Stimulated activated CD8-positive, alpha-beta memory T cell treated with anti-CD3 and anti-CD28 coated beads, Interleukin-7, amount 100 ng/mL, for 48 hours (primary cell): ENCODE data around the gene CELF6.

ENCODE experiments used
- DNase-seq, 2 donors: peaks; one replicate each; pipeline ENCODE4 v3.0.0-alpha.2; 2020; ENCODE audit warnings: low read depth in 1 of 2; ENCODE audit errors: extremely low read depth in 1 of 2

The CELF6 gene

DNA sequence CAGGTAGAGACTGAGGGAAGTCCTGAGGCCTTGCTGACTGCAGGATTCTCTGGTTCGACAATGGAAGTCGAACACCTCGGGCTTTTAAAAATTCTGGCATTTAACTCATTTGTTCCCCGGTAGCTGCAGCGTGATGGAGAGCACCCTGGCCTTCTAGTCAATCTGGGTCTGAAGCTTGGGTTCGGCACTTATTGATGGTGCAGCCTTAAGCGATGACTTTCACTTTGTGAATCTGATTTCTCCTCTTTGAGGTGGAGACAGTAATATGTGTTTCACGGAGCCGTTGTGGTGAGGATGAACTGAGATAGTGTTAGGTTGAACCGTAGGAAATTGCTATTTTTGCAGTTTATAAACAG, 47.0 kb downstream of the CELF6 start:
- no peak for DNase-seq

DNA sequence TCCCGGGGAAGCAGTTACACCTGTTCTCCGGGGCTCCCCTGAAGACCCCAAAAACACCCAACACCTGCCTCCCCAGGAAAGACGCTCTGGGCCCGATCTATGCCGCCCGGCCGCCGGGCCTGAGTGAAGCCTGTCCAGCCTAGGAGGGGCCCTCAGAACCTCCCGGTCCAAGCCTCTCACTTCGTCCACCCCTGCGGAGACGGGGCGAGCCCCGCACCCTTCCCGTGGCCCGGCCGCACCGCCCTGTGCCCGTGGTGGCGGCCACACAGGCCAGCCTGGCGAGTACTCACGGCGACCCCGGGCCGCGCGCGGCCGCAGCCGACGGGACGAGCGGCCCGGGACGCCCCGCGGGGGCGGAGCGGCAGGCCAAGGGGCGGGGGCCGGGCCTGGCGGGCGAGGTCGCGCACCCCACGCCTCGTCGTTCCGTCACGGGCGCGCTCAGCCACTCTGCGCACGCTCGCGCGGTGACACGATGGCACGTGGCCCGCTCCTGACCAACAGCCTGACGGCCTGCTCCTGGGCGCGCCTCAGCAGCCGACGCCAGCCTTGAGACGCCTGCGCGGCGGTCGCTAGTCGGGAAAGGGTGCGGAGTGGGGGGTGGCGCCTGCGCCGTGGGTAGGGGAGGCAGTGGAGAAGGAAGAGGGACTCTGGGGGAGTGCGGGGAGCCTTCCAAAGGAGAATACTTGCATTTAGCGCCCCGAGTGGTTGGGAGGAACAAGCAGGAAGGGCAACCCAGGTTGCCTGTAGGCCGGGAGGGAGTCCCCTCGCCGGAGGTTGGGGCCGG, 47.6 kb downstream of the CELF6 start, which contains the start of gene PARP6:
Gene PARP6 (minus strand): TSS at position 342 of the 784 bp plus-strand sequence. CDS start 5,077 bp downstream, outside the sequence.
- peak; percentile 99 for DNase-seq

DNA sequence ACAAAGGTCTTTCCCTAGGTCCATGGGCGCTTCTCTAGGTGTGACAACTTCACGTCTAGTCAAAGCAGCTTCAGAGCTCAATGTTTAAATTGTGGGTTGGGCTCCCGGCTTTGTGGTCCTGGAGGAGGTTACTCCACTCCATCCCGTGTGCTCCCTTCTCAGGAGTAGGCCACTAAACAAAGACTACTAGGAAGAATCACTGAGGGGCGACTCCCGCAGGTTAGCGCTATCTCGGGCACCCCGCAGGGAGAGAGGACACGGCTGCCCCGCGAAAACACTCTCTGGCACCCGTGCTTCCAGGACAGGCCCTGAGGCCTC, 48.1 kb downstream of the CELF6 start:
- DNase-seq, result no peak

GRCh38 chr15:72271221-72271620, 48.7 kb downstream of the CELF6 start:
- DNase-seq, result no peak

DNA sequence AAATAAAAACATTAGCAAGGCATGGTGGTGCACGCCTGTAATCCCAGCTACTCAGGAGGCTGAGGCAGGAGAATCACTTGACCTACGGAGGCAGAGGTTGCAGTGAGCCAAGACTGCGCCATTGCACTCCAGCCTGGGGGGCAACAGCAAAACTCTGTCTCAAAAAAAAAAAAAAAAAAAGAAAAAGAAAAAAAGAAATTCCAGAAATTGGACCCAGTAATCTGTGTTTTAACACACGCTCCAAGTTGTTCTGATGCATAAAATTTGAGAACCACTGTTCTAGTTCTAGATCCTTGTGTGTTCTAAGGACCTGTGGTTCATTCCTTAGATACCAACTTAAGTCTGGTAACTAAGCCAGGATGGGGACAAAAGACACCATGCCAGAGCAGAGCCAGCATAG, 50.2 kb downstream of the CELF6 start:
- DNase-seq, result no peak

- DNase-seq, result no peak
Observed at GRCh38 chr15:72265031-72265430, 54.9 kb downstream of the CELF6 start.

DNA sequence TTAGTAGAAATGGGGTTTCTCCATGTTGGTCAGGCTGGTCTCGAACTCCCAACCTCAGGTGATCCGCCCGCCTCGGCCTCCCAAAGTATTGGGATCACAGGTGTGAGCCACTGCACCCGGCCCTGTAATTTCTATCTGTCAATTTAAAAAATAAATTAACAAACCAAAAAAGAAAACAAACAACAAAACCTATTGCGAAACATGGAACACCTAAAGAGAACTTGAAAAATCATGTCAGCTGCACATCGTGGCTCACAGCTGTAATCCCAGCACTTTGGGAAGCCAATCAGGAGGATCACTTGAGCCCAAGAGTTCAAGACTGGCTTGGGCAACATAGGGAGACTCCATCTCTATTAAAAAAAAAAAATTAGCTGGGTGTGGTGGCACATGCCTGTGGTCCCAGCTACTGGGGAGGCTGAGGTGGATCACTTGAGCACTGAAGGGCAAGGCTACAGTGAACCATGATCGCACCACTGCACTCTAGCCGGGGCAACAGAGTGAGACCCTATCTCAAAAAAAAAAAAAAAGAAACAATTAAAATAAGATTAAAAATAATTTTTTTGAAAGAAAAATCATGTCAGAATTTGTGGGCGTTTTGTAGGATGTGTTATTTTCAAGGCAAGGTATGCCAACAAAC, 67.2 kb downstream of the CELF6 start:
- no peak for DNase-seq

GRCh38 chr15:72249142-72249810, 70.7 kb downstream of the CELF6 start:
- DNase-seq, result no peak

DNA sequence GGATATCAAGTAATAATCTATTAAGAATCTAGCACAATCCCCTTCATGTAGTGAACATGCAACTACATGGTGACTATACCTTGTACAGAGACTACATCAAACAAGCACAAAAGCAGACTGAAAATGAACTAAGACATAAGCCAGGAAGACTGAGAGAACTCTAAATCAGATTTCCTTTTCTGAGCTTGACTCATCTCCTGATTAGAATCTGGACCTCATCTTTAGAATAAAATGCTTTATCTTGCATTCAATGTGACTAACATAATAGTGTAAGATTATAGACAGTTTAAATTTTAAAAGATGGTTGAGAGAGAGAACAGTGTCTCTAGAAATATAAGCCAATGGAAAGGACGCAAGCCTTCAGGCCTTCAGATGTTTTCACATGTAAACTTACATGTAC, 71.4 kb downstream of the CELF6 start:
- no peak for DNase-seq

DNA sequence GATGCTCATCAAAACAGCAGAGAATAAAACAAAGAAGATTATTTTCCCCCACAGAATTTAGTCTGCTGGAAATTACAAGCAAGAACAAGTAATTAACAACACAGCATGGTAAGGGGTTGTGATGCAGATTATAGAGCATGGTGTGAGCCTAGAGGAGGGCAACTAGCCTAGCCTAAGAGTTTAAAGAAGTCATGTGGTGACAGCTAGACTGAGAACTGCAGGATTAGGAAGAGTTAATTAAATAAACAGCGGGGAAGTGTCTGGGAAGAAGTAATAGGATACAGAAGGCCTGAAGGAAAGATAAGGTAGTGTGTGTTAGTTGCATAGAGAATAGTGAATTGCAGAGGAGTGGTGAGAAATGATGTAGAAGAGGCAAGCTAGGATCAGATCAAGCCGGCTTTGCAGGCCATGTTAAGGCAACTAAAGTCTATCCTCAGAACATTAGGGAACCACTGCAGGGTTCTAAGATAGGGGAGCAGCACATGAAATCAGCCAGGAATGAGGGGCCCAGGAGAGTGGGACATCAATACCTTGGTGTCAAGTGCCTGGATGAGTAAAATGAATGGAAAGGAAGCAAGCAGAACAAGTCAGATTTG, 77.1 kb downstream of the CELF6 start:
- DNase-seq, result no peak

GRCh38 chr15:72239652-72240051, 80.3 kb downstream of the CELF6 start:
- DNase-seq, result no peak

- no peak for DNase-seq
Observed at GRCh38 chr15:72238586-72238985, 81.4 kb downstream of the CELF6 start.

GRCh38 chr15:72237853-72238224, 82.1 kb downstream of the CELF6 start:
- DNase-seq, result no peak

DNA sequence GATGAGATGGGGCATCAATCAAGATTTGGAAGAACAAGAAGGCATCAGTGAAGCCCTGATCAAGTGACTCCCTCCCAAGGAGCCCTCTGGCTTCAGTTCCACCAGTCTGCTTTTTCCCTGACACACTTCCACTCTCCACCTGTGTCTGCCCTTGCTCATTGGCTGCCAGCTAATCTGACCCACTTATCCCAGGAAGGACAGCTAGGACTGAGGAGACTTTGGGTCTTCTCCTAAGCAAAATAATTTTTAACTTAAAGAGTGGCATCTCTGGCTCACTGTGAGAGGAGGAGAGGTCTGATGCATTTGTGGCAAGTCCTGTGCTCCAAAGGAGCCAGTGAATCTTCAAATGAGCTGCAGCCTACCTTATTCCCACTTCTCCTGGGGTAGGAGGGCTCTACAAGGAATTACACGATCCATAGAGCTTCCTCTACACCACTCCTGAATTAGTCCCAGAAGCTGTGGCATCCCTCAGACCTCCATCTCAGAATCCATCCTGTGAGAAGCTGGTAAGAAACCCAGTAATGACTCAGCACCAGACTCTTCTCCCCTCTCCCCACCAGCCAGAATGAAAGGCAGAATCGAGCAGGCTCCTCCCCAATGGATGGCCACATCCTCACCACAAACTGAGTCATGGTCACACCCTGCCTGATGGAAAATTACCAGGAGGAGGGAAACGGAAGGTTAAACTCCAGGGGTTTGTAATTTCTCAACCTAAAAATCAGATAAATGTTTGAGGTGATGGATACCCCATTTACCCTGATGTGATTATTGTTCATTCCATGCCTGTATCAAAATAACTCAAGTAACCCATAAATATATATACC, 82.7 kb downstream of the CELF6 start:
- peak; percentile 69 to 88 for DNase-seq

- DNase-seq, result no peak
Observed at GRCh38 chr15:72236381-72237003, 83.5 kb downstream of the CELF6 start.

DNA sequence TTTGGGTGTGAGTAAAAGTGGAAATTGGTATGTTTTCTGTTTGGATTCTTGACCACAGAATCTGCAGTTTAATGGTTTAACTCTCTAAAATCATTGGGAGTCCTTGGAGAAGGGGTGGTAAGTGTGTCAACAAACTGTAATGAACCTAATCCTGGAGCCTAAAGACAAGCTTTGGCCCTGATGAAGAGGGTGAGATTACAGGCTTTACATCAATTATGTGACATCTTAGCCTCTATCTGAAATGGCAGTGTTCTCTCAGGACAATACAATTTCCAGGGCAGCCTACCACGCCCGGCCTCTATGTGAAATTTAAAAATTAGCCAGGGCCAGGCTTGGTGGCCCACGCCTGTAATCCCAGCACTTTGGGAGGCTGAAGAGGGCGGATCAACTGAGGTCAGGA, 84.7 kb downstream of the CELF6 start:
- DNase-seq, result no peak
